Activated naive CD8-positive, alpha-beta T cell (primary cell): Measurements from ENCODE around the gene TEAD1.

Experiments
- H3K27ac Mint-ChIP-seq: one replicate; pipeline ENCODE4 v1.8.0; 2021; ENCODE audit warnings: mixed read lengths
- H3K27me3 Mint-ChIP-seq: one replicate; pipeline ENCODE4 v1.8.0; 2021; ENCODE audit warnings: mixed read lengths
- H3K36me3 Mint-ChIP-seq: one replicate; pipeline ENCODE4 v1.8.0; 2021; ENCODE audit warnings: mixed read lengths
- H3K4me1 Mint-ChIP-seq: one replicate; pipeline ENCODE4 v1.8.0; 2021; ENCODE audit warnings: low read depth, mixed read lengths
- H3K4me3 Mint-ChIP-seq: one replicate; pipeline ENCODE4 v1.8.0; 2021; ENCODE audit warnings: mild to moderate bottlenecking, mixed read lengths
- H3K9me3 Mint-ChIP-seq: one replicate; pipeline ENCODE4 v1.8.0; 2021; ENCODE audit warnings: low read depth, mixed read lengths

Gene TEAD1

GRCh38 chr11:12809864-12810567 is 135.8 kb downstream of the TEAD1 start:
- Mint-ChIP-seq H3K27ac (no peak overlapping the region), H3K4me1 (peaks cover 4% of the 10 kb centered on the region), H3K36me3 (no peaks in the 10 kb centered on the region), H3K27me3 (peaks cover 28% of the 10 kb centered on the region), H3K4me3 (no peak overlapping the region), H3K9me3 (no peaks in the 10 kb centered on the region)

DNA sequence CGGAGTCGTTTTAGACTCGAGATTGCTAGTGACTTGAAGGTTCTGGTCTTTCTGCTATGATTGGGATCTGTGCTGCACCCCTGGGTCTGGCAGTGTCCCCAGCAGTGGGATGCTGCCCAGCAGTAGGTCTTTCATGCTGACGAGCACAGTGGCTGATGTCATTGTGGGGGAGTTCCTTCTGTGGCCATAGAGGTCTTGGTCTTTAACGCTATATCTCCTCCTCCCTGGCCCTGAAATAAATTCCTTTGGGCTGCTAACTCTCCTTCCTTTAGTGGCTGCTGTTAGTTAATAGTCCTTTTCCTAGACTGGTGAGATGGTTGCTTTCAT is 136.3 kb downstream of the TEAD1 start:
- Mint-ChIP-seq H3K27me3 (peaks cover 28% of the 10 kb centered on the region), H3K4me1 (peaks cover 5% of the 10 kb centered on the region), H3K27ac (no peak overlapping the region), H3K4me3 (no peak overlapping the region), H3K9me3 (no peaks in the 10 kb centered on the region), H3K36me3 (no peaks in the 10 kb centered on the region)

DNA sequence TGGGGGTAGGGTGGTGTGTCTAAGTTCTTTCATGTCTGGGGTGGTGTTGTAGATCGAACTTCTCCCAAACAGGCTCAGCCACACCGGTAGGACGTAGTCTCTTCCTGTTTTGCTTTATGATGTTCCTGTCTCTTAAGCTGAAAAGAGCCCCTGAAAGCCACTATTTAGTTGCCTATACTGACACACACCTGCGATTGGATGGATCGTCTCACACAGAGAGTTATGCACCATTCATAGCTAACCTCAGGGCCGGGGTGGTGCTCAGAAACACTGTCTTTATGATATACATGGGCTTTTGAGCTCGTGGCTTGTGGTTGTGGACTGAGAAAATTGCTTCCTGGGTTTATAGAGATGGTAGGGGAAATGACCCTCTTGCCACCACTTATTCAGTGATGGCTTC is 137.6 kb downstream of the TEAD1 start:
- H3K27me3 Mint-ChIP-seq = peaks cover 28% of the 10 kb centered on the region
- H3K4me1 Mint-ChIP-seq = peaks cover 5% of the 10 kb centered on the region
- H3K27ac Mint-ChIP-seq = no peak overlapping the region
- no peaks in the 10 kb centered on the region for H3K9me3 Mint-ChIP-seq
- H3K36me3 Mint-ChIP-seq = no peaks in the 10 kb centered on the region
- H3K4me3 Mint-ChIP-seq = no peak overlapping the region

DNA sequence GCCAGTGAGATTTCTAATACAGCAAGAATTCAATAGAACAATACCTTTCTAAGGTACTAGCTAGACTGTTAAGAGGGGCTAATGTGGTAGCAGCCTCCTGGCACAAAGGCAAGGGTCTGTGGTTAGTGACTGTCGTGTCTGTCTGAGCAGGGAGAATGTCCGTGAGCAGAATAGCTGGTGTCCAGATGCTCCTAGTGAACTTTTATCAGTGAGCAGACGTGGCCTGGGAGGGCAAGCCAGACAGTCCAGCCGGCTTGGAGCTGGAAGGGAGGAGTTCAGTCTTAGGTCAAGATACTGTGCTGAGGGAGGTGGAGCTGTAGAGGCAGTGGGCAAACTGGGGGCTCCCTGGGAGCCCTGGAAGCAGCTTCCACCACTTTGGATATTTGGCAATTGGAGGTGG is 138.6 kb downstream of the TEAD1 start:
- Mint-ChIP-seq H3K36me3 (no peaks in the 10 kb centered on the region), H3K27me3 (peaks cover 27% of the 10 kb centered on the region), H3K9me3 (no peaks in the 10 kb centered on the region), H3K4me3 (no peak overlapping the region), H3K27ac (no peak overlapping the region), H3K4me1 (peaks cover 5% of the 10 kb centered on the region)

DNA sequence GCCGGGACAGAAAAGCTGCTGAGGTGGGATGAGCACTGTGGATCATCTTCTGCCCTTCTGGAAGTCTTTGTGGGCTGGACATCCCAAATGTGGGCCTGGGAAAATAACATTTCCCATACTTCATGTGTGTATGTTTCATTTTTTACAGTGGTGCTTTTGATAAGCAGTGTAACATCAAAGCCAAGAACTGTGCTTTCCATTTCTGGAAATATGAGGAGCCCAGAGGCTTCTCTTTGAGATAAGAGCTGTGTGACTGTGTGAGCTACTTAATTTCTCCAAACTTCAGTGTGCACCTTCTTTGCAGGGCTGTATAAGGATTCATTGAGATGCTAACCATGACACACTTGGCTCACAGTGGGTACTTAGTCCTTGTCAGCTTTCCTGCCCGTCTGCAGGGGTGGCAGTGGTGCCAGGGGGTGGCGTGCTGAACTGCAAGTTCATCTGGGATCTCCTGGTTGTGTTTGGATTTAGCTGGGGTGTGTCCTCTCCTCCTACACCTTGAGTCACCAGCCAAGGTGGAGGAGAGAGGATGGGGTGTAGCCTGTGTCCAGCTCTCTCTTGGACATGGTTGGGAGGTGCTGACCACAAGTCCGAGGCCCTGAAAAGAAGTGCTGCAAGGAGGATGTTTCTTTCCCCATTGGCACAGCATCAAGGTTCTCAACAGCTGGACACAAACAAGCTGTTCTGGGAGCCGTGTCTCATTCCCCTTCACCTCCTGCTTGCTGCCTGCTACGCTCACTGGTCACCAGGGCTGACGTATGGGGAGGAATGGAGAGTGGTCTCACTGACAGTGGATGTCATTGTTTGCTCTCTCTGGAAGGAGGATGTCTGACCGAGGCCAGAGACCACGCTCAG is 139.4 kb downstream of the TEAD1 start:
- Mint-ChIP-seq H3K27me3 (peaks cover 27% of the 10 kb centered on the region), H3K4me1 (peaks cover 5% of the 10 kb centered on the region), H3K9me3 (no peaks in the 10 kb centered on the region), H3K27ac (no peak overlapping the region), H3K4me3 (no peak overlapping the region), H3K36me3 (no peaks in the 10 kb centered on the region)

DNA sequence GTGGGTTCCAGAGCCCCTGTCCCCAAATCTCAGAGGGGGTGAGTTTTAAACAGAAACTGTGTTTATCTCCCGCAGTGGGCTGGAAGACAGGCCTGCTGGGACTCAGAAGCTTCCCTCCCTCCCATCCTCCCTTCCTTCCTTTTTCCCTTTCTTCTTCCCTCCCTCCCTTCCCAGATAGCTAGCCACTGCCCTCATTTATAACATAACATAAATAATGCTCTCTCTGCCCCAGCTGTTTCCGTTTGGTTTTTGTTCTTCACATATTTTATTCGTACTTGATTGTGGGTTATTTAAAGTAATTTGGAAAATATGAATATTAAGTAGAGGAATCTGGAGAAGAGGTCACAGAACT is 140.9 kb downstream of the TEAD1 start:
- Mint-ChIP-seq H3K27me3 (peaks cover 30% of the 10 kb centered on the region), H3K4me3 (no peak overlapping the region), H3K27ac (no peak overlapping the region), H3K4me1 (peaks cover 5% of the 10 kb centered on the region), H3K36me3 (no peaks in the 10 kb centered on the region), H3K9me3 (no peaks in the 10 kb centered on the region)

GRCh38 chr11:12815931-12816494 is 141.8 kb downstream of the TEAD1 start:
- Mint-ChIP-seq H3K4me3 (no peak overlapping the region), H3K4me1 (peaks cover 5% of the 10 kb centered on the region), H3K27ac (no peak overlapping the region), H3K27me3 (peaks cover 28% of the 10 kb centered on the region), H3K36me3 (no peaks in the 10 kb centered on the region), H3K9me3 (no peaks in the 10 kb centered on the region)

GRCh38 chr11:12817681-12818332 is 143.6 kb downstream of the TEAD1 start:
- H3K4me3 Mint-ChIP-seq = no peak overlapping the region
- no peaks in the 10 kb centered on the region for H3K36me3 Mint-ChIP-seq
- no peaks in the 10 kb centered on the region for H3K9me3 Mint-ChIP-seq
- H3K27me3 Mint-ChIP-seq = peaks cover 20% of the 10 kb centered on the region
- no peak overlapping the region for H3K27ac Mint-ChIP-seq
- peaks cover 5% of the 10 kb centered on the region for H3K4me1 Mint-ChIP-seq

DNA sequence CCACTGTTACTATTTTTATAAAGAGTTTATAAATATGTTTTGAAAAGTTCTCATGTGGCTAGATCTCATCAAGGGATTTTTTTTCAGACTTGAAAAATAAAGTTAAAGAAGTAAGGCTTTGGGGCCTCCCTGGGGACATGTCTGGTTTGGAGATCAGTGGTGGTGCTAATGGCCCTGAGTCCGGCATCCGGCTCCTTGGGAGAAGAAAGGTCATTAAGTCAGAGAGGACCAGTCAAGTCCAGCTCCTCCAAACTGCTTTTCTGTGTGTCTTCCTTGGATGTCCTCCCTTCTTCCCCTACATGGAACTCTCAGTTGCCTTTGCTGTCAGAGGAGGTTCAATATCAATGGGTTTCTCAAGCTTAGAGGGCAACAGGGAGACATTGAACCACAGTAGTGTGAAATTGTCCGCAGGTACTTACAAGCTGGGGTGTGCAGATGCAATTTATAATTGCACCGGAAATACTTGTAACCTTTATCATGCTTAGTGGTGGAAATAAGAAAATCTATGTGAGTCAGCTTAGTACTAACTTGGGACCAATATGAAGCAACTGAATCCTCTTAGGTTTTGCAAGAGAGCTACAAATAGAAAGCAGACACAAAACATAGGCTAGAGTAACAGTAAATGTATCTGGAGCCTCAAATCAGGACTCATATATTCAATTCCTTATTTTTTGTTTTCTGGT is 144.3 kb downstream of the TEAD1 start:
- Mint-ChIP-seq H3K9me3 (no peaks in the 10 kb centered on the region), H3K4me1 (peaks cover 5% of the 10 kb centered on the region), H3K4me3 (no peak overlapping the region), H3K27me3 (peaks cover 19% of the 10 kb centered on the region), H3K27ac (no peak overlapping the region), H3K36me3 (no peaks in the 10 kb centered on the region)

- H3K36me3 Mint-ChIP-seq = no peaks in the 10 kb centered on the region
- H3K9me3 Mint-ChIP-seq = no peaks in the 10 kb centered on the region
- no peak overlapping the region for H3K4me3 Mint-ChIP-seq
- no peaks in the 10 kb centered on the region for H3K4me1 Mint-ChIP-seq
- peaks cover 15% of the 10 kb centered on the region for H3K27me3 Mint-ChIP-seq
- no peak overlapping the region for H3K27ac Mint-ChIP-seq
Observed at GRCh38 chr11:12822392-12823022, 148.3 kb downstream of the TEAD1 start.

DNA sequence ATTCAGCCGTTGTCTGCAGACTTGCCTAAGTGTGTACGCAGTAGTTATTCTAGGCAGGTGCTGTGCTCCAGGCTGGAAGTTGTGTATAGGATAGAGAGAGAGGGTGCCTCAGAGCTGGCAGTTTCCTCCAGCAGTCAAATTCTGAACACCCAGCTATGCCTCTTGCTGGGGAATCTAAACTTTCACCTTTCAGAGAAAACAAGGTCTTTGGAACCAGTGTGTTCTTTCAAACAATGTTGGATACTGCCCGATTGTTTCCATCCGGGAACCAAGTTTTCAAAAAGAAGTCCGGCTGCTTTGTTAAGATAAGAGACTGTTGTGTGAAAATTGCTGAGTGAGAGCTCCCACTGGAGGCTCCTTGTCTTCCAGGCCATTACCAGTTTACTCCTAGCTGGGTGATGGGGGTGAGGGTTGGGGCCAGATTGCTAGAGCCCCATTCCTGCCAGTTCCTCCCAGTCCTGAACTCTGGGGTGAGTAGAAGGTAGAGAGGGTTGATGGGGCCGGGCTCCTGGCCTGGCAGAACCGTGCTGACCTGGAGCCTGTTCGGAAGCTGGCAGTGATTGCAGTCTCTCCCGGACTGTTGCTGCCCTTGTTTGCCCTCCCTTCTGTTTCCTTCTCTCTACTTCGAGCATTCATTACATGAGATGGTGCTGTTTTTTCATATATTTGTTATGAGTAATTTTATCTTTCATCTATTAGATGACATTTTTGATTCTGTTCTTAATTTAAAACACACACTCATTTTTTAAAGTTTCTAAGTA is 150.2 kb downstream of the TEAD1 start:
- Mint-ChIP-seq H3K27ac (no peak overlapping the region), H3K4me1 (peaks cover 15% of the 10 kb centered on the region), H3K27me3 (peaks cover 22% of the 10 kb centered on the region), H3K36me3 (no peaks in the 10 kb centered on the region), H3K4me3 (no peak overlapping the region), H3K9me3 (no peaks in the 10 kb centered on the region)

GRCh38 chr11:12826441-12826840 is 152.2 kb downstream of the TEAD1 start:
- H3K4me1 Mint-ChIP-seq = peaks cover 15% of the 10 kb centered on the region
- no peaks in the 10 kb centered on the region for H3K9me3 Mint-ChIP-seq
- H3K4me3 Mint-ChIP-seq = no peak overlapping the region
- H3K27ac Mint-ChIP-seq = no peak overlapping the region
- H3K36me3 Mint-ChIP-seq = peaks cover 3% of the 10 kb centered on the region
- H3K27me3 Mint-ChIP-seq = peaks cover 37% of the 10 kb centered on the region

DNA sequence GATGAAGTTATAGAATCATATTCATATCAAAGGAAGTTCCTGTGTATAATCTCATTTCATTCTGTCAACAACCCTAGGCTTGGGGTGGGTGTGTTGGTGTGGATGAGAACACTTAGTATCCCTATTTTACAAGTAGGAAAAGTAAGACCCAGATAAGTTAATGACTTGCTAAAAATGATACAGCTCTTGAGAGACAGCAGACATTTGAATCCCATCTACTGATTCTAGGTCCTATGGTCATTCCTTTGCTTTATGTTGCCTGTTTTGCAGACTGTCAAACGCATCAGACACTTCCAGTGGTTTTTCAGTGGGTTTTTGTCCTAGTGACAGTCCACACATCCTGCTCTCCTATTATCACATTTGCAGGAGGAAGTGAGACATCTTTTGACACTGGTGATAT is 153.1 kb downstream of the TEAD1 start:
- H3K4me1 Mint-ChIP-seq = peaks cover 15% of the 10 kb centered on the region
- no peak overlapping the region for H3K4me3 Mint-ChIP-seq
- H3K27ac Mint-ChIP-seq = no peak overlapping the region
- peaks cover 3% of the 10 kb centered on the region for H3K36me3 Mint-ChIP-seq
- peaks cover 36% of the 10 kb centered on the region for H3K27me3 Mint-ChIP-seq
- no peaks in the 10 kb centered on the region for H3K9me3 Mint-ChIP-seq
